ENCODE data around the gene ZSWIM7.

DNA sequence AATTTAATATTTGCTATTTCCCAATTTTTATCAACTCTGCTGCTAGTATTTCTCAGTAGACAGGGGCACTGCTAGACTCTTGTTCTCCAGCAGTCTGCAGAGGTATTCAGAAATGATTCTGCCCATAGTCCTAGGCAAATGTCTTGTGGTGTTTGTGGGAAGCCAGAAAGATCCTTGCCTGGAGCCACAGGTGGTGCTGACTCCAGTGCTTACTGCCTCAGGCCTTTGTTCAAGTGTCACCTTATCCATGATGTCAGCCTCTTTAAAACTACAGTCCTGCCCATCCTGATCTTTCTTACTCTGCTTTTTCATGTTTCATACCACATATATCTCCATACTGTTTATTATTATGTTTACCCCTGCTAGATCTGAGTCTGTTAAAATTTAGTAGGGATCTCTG is 26.5 kb downstream of the ZSWIM7 start:
- TF ChIP-seq, protein P1, sequence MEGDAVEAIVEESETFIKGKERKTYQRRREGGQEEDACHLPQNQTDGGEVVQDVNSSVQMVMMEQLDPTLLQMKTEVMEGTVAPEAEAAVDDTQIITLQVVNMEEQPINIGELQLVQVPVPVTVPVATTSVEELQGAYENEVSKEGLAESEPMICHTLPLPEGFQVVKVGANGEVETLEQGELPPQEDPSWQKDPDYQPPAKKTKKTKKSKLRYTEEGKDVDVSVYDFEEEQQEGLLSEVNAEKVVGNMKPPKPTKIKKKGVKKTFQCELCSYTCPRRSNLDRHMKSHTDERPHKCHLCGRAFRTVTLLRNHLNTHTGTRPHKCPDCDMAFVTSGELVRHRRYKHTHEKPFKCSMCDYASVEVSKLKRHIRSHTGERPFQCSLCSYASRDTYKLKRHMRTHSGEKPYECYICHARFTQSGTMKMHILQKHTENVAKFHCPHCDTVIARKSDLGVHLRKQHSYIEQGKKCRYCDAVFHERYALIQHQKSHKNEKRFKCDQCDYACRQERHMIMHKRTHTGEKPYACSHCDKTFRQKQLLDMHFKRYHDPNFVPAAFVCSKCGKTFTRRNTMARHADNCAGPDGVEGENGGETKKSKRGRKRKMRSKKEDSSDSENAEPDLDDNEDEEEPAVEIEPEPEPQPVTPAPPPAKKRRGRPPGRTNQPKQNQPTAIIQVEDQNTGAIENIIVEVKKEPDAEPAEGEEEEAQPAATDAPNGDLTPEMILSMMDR (conservative IDR thresholded peaks at IDR 0.05; ENCODE audit: low read length): no peak
- TF ChIP-seq EZH2phosphoT487 (IDR thresholded peaks at IDR 0.05; ENCODE audit: borderline replicate concordance, low read depth, low read length): no peak
